ENCODE data around the gene MCCC1.

The MCCC1 gene

GRCh38 chr3:182979674-182980191 is 119.6 kb downstream of the MCCC1 start:
- DNase-seq = peak; percentile 15

- DNase-seq = no peak
Measured at GRCh38 chr3:182979103-182979673, 120.1 kb downstream of the MCCC1 start.

- no peak for DNase-seq
Measured at GRCh38 chr3:182978387-182978786, 120.9 kb downstream of the MCCC1 start.

GRCh38 chr3:182973047-182973446 is 126.2 kb downstream of the MCCC1 start:
- no peak for DNase-seq

- DNase-seq = no peak
Measured at GRCh38 chr3:182972387-182972786, 126.9 kb downstream of the MCCC1 start.

- DNase-seq = no peak
Measured at GRCh38 chr3:182971637-182972036, 127.7 kb downstream of the MCCC1 start.

GRCh38 chr3:182970811-182971418 is 128.4 kb downstream of the MCCC1 start:
- no peak for DNase-seq

GRCh38 chr3:182969853-182970252 is 129.4 kb downstream of the MCCC1 start:
- no peak for DNase-seq

- no peak for DNase-seq
Measured at GRCh38 chr3:182969277-182969676, 130.0 kb downstream of the MCCC1 start.

- DNase-seq = no peak
Measured at GRCh38 chr3:182967218-182968204, 131.8 kb downstream of the MCCC1 start.

- DNase-seq = no peak
Measured at GRCh38 chr3:182965861-182966366, 133.4 kb downstream of the MCCC1 start.

All from NCI-H2171 (cell line).